SK-N-MC (cell line): ENCODE measurements around the gene GRID2.

ENCODE experiments used
- DNase-seq: peaks from one replicate; pipeline ENCODE4 v3.0.0-alpha.2; 2011; ENCODE audit warnings: low read depth, low spot score
- H3K27ac ChIP-seq: fragments of 200-600 bp; sonication (generic); 2 replicates; pipeline ENCODE4 v1.5.1; 2016; ENCODE audit warnings: mixed run types
- H3K36me3 ChIP-seq: fragments of 200-600 bp; sonication (generic); 2 replicates; pipeline ENCODE4 v1.6.1; 2017; ENCODE audit warnings: antibody characterized with exemption, low read length, mixed read lengths; ENCODE audit not compliant: insufficient read depth
- H3K4me3 ChIP-seq: fragments of 200-600 bp; sonication (generic); 2 replicates; pipeline ENCODE4 v1.5.1; 2016
- H3K9ac ChIP-seq: fragments of 200-600 bp; sonication (generic); 2 replicates; pipeline ENCODE4 v1.8.0; 2017; ENCODE audit warnings: mixed run types, mixed read lengths; ENCODE audit not compliant: insufficient read length
- H3K9me3 ChIP-seq: fragments of 200-600 bp; sonication (generic); 2 replicates; pipeline ENCODE4 v1.6.1; 2017; ENCODE audit warnings: low read depth, mild to moderate bottlenecking, antibody characterized with exemption, low read length, moderate library complexity, mixed read lengths
- EZH2 ChIP-seq: fragments of 200-600 bp; sonication (generic); IDR thresholded peaks from one replicate; pipeline ENCODE4 v1.6.1; 2017; ENCODE audit warnings: antibody characterized with exemption
- FOXP2 ChIP-seq: optimal IDR thresholded peaks from 2 replicates; pipeline ENCODE3; 2011; ENCODE audit warnings: mild to moderate bottlenecking, moderate library complexity; ENCODE audit not compliant: insufficient read depth; ENCODE audit errors: extremely low read length, control extremely low read depth
- POLR2AphosphoS5 ChIP-seq: IDR thresholded peaks from 2 replicates; pipeline ENCODE4 v1.6.1; 2012; ENCODE audit warnings: mild to moderate bottlenecking, low read depth, low read length, borderline replicate concordance

The GRID2 gene

GRCh38 chr4:93710847-93711430 lies 1407.2 kb downstream of the GRID2 start:
- DNase-seq: no peak
- Histone ChIP-seq H3K9ac (no peak overlapping the region), H3K27ac (no peak overlapping the region), H3K9me3 (no peaks in the 10 kb centered on the region), H3K36me3 (no peaks in the 10 kb centered on the region), H3K4me3 (no peak overlapping the region)
- TF ChIP-seq FOXP2: no peak
- TF ChIP-seq POLR2AphosphoS5: no peak
- no peak for TF ChIP-seq EZH2

- Histone ChIP-seq H3K36me3 (no peaks in the 10 kb centered on the region), H3K4me3 (no peak overlapping the region), H3K27ac (no peak overlapping the region), H3K9me3 (no peaks in the 10 kb centered on the region), H3K9ac (no peak overlapping the region)
- DNase-seq: no peak
- TF ChIP-seq EZH2 (no peak), POLR2AphosphoS5 (no peak), FOXP2 (no peak)
These were observed 1414.5 kb downstream of the GRID2 start for GRCh38 chr4:93718233-93718632.

GRCh38 chr4:93719552-93719951 lies 1415.8 kb downstream of the GRID2 start:
- no peak overlapping the region for H3K4me3 ChIP-seq
- H3K9ac ChIP-seq: no peak overlapping the region
- no peak for TF ChIP-seq EZH2
- TF ChIP-seq POLR2AphosphoS5: no peak
- TF ChIP-seq FOXP2: no peak
- no peaks in the 10 kb centered on the region for H3K9me3 ChIP-seq
- DNase-seq: no peak
- H3K27ac ChIP-seq: no peak overlapping the region
- no peaks in the 10 kb centered on the region for H3K36me3 ChIP-seq

- no peak for TF ChIP-seq EZH2
- no peak for DNase-seq
- no peak overlapping the region for H3K9ac ChIP-seq
- H3K4me3 ChIP-seq: no peak overlapping the region
- H3K36me3 ChIP-seq: no peaks in the 10 kb centered on the region
- H3K9me3 ChIP-seq: no peaks in the 10 kb centered on the region
- H3K27ac ChIP-seq: no peak overlapping the region
These were observed 1418.7 kb downstream of the GRID2 start for GRCh38 chr4:93722446-93722845.

- Histone ChIP-seq H3K4me3 (no peak overlapping the region), H3K9ac (no peak overlapping the region), H3K36me3 (no peaks in the 10 kb centered on the region), H3K9me3 (no peaks in the 10 kb centered on the region), H3K27ac (no peak overlapping the region)
- DNase-seq: no peak
- TF ChIP-seq EZH2 (no peak), FOXP2 (no peak), POLR2AphosphoS5 (no peak)
These were observed 1426.5 kb downstream of the GRID2 start for GRCh38 chr4:93730251-93730650.

- no peak overlapping the region for H3K9ac ChIP-seq
- H3K4me3 ChIP-seq: no peak overlapping the region
- H3K27ac ChIP-seq: no peak overlapping the region
- no peaks in the 10 kb centered on the region for H3K9me3 ChIP-seq
- TF ChIP-seq EZH2: no peak
- TF ChIP-seq FOXP2: no peak
- no peak for TF ChIP-seq POLR2AphosphoS5
- DNase-seq: no peak
- H3K36me3 ChIP-seq: no peaks in the 10 kb centered on the region
These were observed 1427.0 kb downstream of the GRID2 start for GRCh38 chr4:93730760-93731159.

- Histone ChIP-seq H3K27ac (no peak overlapping the region), H3K9ac (no peak overlapping the region), H3K36me3 (no peaks in the 10 kb centered on the region), H3K9me3 (no peaks in the 10 kb centered on the region), H3K4me3 (no peak overlapping the region)
- TF ChIP-seq FOXP2 (no peak), EZH2 (no peak), POLR2AphosphoS5 (no peak)
- no peak for DNase-seq
These were observed 1427.7 kb downstream of the GRID2 start for GRCh38 chr4:93731456-93731855.

- Histone ChIP-seq H3K27ac (no peak overlapping the region), H3K9me3 (no peaks in the 10 kb centered on the region), H3K9ac (no peak overlapping the region), H3K36me3 (no peaks in the 10 kb centered on the region), H3K4me3 (no peak overlapping the region)
- TF ChIP-seq EZH2: no peak
- no peak for DNase-seq
These were observed 1428.7 kb downstream of the GRID2 start for GRCh38 chr4:93732509-93732908.

- Histone ChIP-seq H3K36me3 (no peaks in the 10 kb centered on the region), H3K27ac (no peak overlapping the region), H3K4me3 (no peak overlapping the region), H3K9ac (no peak overlapping the region), H3K9me3 (no peaks in the 10 kb centered on the region)
- TF ChIP-seq EZH2 (no peak), FOXP2 (no peak), POLR2AphosphoS5 (no peak)
- no peak for DNase-seq
These were observed 1437.1 kb downstream of the GRID2 start for GRCh38 chr4:93740890-93741289.
